Endodermal cell (in vitro differentiated cells): Measurements from ENCODE around the gene ZDHHC14. TPM values are rescaled to one million over a fixed set of nuclear protein-coding genes. Genes with fewer than 3 reads are reported as not detected.

ENCODE experiments used
- DNase-seq: peaks from one replicate; pipeline ENCODE4 v3.0.0-alpha.2; 2017
- H3K27ac ChIP-seq: 2 replicates; pipeline ENCODE4 v1.5.1; 2013; ENCODE audit warnings: mild to moderate bottlenecking, low read depth, low read length, moderate library complexity
- H3K27me3 ChIP-seq: 2 replicates; pipeline ENCODE4 v1.6.1; 2013; ENCODE audit warnings: mild to moderate bottlenecking, low read length, moderate library complexity; ENCODE audit not compliant: insufficient read depth, control insufficient read depth, poor library complexity, severe bottlenecking
- H3K36me3 ChIP-seq: 2 replicates; pipeline ENCODE4 v1.7.0; 2013; ENCODE audit warnings: mild to moderate bottlenecking, low read length, moderate library complexity; ENCODE audit not compliant: control insufficient read depth, insufficient read depth
- H3K4me1 ChIP-seq: one replicate; pipeline ENCODE4 v1.7.0; 2013; ENCODE audit warnings: low read length; ENCODE audit not compliant: control insufficient read depth, insufficient read depth
- H3K4me3 ChIP-seq: 2 replicates; pipeline ENCODE4 v1.5.1; 2013; ENCODE audit warnings: mild to moderate bottlenecking, low read length, moderate library complexity
- H3K9ac ChIP-seq: 2 replicates; pipeline ENCODE4 v1.6.1; 2013; ENCODE audit warnings: mild to moderate bottlenecking, low read length, moderate library complexity; ENCODE audit not compliant: poor library complexity, severe bottlenecking; ENCODE audit errors: extremely low read depth
- H3K9me3 ChIP-seq: 2 replicates; pipeline ENCODE4 v1.6.1; 2013; ENCODE audit warnings: mild to moderate bottlenecking, low read length, moderate library complexity; ENCODE audit not compliant: control insufficient read depth
- H3K27ac Mint-ChIP-seq: 2 replicates; pipeline ENCODE4 v1.8.0; 2020; ENCODE audit warnings: mixed read lengths
- H3K27me3 Mint-ChIP-seq: 2 replicates; pipeline ENCODE4 v1.8.0; 2021; ENCODE audit warnings: mild to moderate bottlenecking, mixed read lengths; ENCODE audit not compliant: insufficient read depth
- H3K36me3 Mint-ChIP-seq: 2 replicates; pipeline ENCODE4 v1.8.0; 2020; ENCODE audit warnings: low read depth, mixed read lengths
- H3K4me1 Mint-ChIP-seq: 2 replicates; pipeline ENCODE4 v1.8.0; 2020; ENCODE audit warnings: mixed read lengths
- H3K4me3 Mint-ChIP-seq: 2 replicates; pipeline ENCODE4 v1.8.0; 2020; ENCODE audit warnings: mild to moderate bottlenecking, moderate library complexity, mixed read lengths
- H3K9me3 Mint-ChIP-seq: 2 replicates; pipeline ENCODE4 v1.8.0; 2020; ENCODE audit warnings: mild to moderate bottlenecking, mixed read lengths
- WGBS, 2 experiments: methylation state at CpG; one replicate each; pipeline versions ENCODE4 v1.1.5 to v1.1.7; 2013; ENCODE audit warnings: missing lambda C conversion rate in 2 of 2, mixed read lengths in 1 of 2; ENCODE audit not compliant: insufficient coverage in 1 of 2, insufficient read length in 1 of 2; 5-methylcytosine and 5-hydroxymethylcytosine counted together
- total RNA-seq, 2 donors: library from RNA; stranded (reverse); fragmentation: NEBNext Ultra II Directional in 1 of 2; extraction: Animal tissue kit (Norgen Biotek cat#: 25700) in 1 of 2; gene quantifications; 2 replicates in 1 of 2; 3 replicates in 1 of 2; pipeline ENCODE4 v1.2.1, GENCODE V29; 2021
- TF ChIP-seq, protein P1 (sequence below): fragments of 200-600 bp; sonication (generic); conservative IDR thresholded peaks from 2 replicates; pipeline ENCODE4 v1.5.0; 2021; ENCODE audit warnings: antibody characterized with exemption, mild to moderate bottlenecking

Gene ZDHHC14
- total RNA-seq, 2 donors from 2014 or later = 2.3 to 4.5 TPM

DNA sequence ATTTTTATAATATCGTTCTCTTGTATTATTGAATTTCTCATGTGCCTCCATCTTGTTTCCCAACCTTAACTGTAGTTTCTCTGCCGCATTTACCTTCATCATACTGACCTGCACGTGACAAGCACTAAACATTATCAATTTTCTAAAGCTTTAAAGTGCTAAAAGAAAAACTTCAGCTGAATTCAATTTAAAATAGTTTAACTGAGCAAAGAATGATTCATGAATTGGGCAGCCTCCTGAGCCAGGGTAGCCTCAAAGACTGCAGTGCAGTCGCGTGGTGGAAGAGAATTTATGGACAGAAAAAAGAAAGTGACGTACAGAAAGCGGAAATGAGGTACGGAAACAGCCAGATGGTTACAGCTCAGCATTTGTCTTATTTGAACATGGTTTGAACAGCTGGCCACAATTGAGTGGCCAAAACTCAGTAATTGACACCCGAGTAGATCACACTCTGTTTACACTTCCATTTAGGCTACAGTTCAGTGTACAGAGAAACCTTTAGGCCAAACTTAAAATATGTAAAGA, 4.2 kb upstream of the ZDHHC14 start:
- no peaks in the 10 kb centered on the region for H3K27me3 ChIP-seq
- TF ChIP-seq, protein P1, sequence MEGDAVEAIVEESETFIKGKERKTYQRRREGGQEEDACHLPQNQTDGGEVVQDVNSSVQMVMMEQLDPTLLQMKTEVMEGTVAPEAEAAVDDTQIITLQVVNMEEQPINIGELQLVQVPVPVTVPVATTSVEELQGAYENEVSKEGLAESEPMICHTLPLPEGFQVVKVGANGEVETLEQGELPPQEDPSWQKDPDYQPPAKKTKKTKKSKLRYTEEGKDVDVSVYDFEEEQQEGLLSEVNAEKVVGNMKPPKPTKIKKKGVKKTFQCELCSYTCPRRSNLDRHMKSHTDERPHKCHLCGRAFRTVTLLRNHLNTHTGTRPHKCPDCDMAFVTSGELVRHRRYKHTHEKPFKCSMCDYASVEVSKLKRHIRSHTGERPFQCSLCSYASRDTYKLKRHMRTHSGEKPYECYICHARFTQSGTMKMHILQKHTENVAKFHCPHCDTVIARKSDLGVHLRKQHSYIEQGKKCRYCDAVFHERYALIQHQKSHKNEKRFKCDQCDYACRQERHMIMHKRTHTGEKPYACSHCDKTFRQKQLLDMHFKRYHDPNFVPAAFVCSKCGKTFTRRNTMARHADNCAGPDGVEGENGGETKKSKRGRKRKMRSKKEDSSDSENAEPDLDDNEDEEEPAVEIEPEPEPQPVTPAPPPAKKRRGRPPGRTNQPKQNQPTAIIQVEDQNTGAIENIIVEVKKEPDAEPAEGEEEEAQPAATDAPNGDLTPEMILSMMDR = no peak
- H3K4me1 ChIP-seq = no peaks in the 10 kb centered on the region
- no peak for DNase-seq
- no peak overlapping the region for H3K27ac ChIP-seq
- 93 to 95% methylated on average over 9 of the region's 9 CpGs for WGBS, 2 experiments
- no peaks in the 10 kb centered on the region for H3K36me3 ChIP-seq
- H3K27ac Mint-ChIP-seq = no peak overlapping the region
- H3K4me1 Mint-ChIP-seq = peaks cover 5% of the 10 kb centered on the region
- no peak overlapping the region for H3K9ac ChIP-seq
- no peak overlapping the region for H3K4me3 Mint-ChIP-seq
- H3K4me3 ChIP-seq = no peak overlapping the region
- H3K9me3 Mint-ChIP-seq = no peaks in the 10 kb centered on the region
- peaks cover 4% of the 10 kb centered on the region for H3K27me3 Mint-ChIP-seq
- no peaks in the 10 kb centered on the region for H3K9me3 ChIP-seq
- no peaks in the 10 kb centered on the region for H3K36me3 Mint-ChIP-seq

DNA sequence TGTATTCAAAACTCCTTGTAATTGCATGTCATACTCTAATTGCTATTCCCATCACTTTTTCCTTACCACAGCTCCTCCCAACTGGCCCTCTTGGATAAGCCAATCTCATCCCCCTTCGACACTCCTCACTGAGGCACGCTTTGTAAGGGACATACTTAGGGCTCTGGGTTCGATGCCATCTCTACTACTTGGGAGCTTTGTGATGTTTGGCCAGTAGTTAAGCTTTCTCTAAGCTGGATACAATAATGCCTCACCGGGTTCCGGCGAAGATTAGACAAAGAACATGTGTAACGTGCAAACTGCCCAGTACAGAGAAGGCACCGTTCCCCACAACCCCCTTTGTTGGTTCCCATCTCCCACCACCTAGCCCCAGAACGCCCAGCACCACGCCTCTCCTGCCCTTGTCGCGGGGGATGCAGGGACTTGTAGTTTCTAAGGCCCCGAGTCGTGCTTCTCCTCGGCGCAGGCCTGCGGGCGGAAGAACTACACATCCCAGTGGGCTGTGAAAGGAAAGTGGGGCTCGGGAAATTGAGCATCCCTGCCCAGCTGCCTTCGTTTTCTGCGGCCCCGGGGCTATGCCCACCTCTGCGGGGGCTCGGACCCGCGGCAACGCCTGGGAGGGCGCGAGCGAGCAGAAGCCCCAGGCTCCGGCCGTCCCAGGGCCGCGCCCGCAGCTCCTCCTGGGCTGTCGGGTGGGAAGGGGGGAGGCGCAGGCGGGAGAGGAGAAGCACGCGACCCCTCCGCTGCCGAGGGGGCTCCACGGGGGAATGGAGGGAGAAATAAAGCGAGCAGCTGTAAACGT, 1.1 kb upstream of the ZDHHC14 start:
- peaks cover 8% of the 10 kb centered on the region for H3K4me1 Mint-ChIP-seq
- H3K27ac Mint-ChIP-seq = no peak overlapping the region
- H3K4me1 ChIP-seq = no peaks in the 10 kb centered on the region
- WGBS, 2 experiments = 4 to 16% methylated on average over 9 to 45 of the region's 45 CpGs
- H3K27me3 Mint-ChIP-seq = peaks cover 29% of the 10 kb centered on the region
- no peak overlapping the region for H3K27ac ChIP-seq
- H3K9ac ChIP-seq = no peak overlapping the region
- H3K4me3 Mint-ChIP-seq = peak overlapping the region; percentile 71
- H3K9me3 Mint-ChIP-seq = no peaks in the 10 kb centered on the region
- no peaks in the 10 kb centered on the region for H3K9me3 ChIP-seq
- TF ChIP-seq, protein P1 = no peak
- DNase-seq = peak; percentile 96
- H3K36me3 ChIP-seq = no peaks in the 10 kb centered on the region
- peaks cover 24% of the 10 kb centered on the region for H3K27me3 ChIP-seq
- H3K4me3 ChIP-seq = peak overlapping the region; percentile 85
- no peaks in the 10 kb centered on the region for H3K36me3 Mint-ChIP-seq

DNA sequence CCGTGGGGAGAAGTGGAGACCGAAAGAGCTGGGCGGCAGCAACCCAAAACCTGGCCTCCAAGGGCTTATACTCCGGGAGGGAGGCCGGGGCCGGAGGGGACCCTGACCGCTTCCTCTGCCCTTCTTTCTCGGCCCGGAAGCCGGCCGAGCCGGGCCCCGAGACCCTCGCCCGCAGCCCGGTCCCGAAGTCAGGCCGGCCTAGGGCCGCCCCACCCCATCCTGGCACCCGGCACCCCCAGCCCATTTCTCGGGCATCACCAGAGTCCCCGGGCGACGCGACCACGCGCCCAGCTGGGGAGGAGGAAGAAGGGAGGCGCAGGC, 572 bp upstream of the ZDHHC14 start:
- no peaks in the 10 kb centered on the region for H3K9me3 Mint-ChIP-seq
- Histone ChIP-seq H3K4me3 (peak overlapping the region; percentile 85), H3K36me3 (no peaks in the 10 kb centered on the region), H3K9me3 (no peaks in the 10 kb centered on the region), H3K4me1 (no peaks in the 10 kb centered on the region), H3K27me3 (peaks cover 24% of the 10 kb centered on the region), H3K27ac (no peak overlapping the region), H3K9ac (peak overlapping the region; percentile 25)
- TF ChIP-seq, protein P1 = no peak
- peak overlapping the region; percentile 71 for H3K4me3 Mint-ChIP-seq
- H3K36me3 Mint-ChIP-seq = no peaks in the 10 kb centered on the region
- H3K27ac Mint-ChIP-seq = no peak overlapping the region
- H3K27me3 Mint-ChIP-seq = peaks cover 29% of the 10 kb centered on the region
- WGBS, 2 experiments = 0% methylated on average over 2 to 28 of the region's 28 CpGs
- H3K4me1 Mint-ChIP-seq = peaks cover 8% of the 10 kb centered on the region
- no peak for DNase-seq
